HCEC 1CT (cell line): ENCODE measurements around the gene ZFP57.
"Not testable (repeated sequence)": the region's sequence is repeated elsewhere in the genome, so short reads cannot be mapped to it uniquely, and the experiment has no call there.

Experiments used
- DNase-seq: peaks from one replicate; pipeline ENCODE4 v3.0.0-alpha.2; 2017

Gene ZFP57

GRCh38 chr6:29694637-29695036, 13.7 kb upstream of the ZFP57 start:
- DNase-seq = no peak

DNA sequence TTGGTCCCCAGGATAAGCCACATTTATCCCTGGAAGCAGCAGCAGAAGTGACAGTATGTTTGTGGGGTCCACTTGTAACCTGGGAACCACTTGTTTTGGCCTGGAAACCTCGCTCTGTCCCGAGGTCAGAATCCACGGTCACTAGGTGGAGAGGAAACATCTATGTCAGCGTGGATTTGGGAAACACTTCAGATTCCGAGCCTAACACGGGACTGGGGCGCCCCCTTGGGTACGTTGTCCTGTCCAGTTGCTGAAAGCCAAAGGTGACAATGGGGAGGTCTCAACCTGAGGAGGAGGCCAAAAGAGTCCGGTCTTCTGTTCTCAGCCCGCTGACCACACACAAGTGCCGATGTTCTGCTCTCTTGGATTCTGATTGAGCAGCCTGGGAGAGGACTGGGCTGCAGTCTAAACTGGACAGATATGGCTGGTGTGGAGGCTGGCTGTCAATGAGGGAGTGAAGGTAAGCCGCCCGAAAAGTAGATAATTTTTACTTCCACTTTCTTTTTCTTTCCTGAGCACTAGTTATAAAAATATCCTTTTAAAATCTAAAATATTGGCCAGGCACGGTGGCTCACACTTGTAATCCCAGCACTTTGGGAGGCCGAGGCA, 4.9 kb upstream of the ZFP57 start:
- no peak for DNase-seq

DNA sequence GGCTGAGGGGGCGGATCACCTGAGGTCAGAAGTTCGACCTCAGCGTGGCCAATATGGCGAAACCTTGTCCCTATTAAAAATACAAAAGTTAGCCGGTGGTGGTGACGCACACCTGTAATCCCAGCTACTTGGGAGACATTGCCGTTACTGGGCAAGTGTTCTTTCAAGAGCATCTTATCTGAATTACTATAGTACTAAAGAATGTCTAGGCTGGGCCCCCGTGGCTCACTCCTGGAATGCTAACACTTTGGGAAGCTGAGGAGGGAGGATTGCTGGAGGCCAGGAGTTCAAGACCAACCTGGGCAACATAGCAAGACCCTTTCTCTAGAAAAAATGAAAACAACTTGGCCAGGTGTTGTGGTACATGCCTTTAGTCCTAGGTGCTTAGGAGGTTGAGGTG, 859 bp upstream of the ZFP57 start:
- DNase-seq = no peak

GRCh38 chr6:29680416-29680815, 536 bp downstream of the ZFP57 start:
- DNase-seq = no peak

DNA sequence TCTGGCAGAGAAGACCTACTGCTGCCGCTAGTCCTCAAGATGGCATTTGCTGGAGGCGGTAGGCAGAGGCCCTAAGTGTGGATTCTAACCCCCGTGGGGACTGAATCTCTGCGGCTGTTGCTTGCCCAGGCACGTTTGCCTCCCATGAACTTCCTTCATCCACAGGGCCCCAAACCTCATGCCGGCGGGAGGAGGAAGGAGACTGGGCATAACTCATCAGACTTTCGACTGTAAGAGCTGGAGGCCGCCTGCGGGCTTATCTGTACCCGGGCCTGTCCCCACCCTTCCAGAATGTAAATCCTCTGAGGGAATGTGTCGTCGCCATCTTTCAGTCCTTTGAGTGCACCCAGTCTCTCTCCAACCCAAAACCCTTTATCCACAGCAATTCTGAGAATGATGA, 990 bp downstream of the ZFP57 start:
- DNase-seq = no peak

GRCh38 chr6:29678114-29678513, 2.8 kb downstream of the ZFP57 start:
- DNase-seq = no peak

GRCh38 chr6:29676981-29677601, 3.9 kb downstream of the ZFP57 start:
- no peak for DNase-seq

GRCh38 chr6:29675561-29675960, 5.4 kb downstream of the ZFP57 start:
- DNase-seq = no peak

- no peak for DNase-seq
These were observed 6.9 kb downstream of the ZFP57 start for GRCh38 chr6:29674008-29674407.

DNA sequence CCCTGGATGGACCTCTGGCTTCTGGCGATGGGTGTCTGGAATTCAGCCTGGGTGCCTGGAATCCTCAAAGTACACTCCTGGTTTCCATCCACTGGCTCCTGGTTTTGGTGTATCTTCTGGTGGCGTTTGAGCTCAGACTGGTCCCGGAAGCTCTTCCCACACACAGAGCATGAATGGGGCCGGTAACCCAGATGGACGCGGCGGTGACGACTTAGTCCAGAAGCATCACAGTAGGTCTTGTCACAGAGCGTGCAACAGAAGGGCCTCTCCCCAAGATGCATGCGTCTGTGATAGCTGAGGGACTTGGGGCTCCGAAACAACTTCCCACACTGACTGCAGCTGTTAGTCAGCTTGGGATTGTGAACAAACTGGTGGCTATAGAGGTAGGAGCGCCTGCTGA, 7.8 kb downstream of the ZFP57 start:
- DNase-seq = no peak

GRCh38 chr6:29672116-29672515, 8.8 kb downstream of the ZFP57 start:
- DNase-seq = not testable (repeated sequence)

GRCh38 chr6:29671026-29671425, 9.9 kb downstream of the ZFP57 start:
- DNase-seq = no peak

- DNase-seq = no peak
These were observed 13.8 kb downstream of the ZFP57 start for GRCh38 chr6:29667158-29667557.

- no peak for DNase-seq
These were observed 14.2 kb downstream of the ZFP57 start for GRCh38 chr6:29666826-29667130.

DNA sequence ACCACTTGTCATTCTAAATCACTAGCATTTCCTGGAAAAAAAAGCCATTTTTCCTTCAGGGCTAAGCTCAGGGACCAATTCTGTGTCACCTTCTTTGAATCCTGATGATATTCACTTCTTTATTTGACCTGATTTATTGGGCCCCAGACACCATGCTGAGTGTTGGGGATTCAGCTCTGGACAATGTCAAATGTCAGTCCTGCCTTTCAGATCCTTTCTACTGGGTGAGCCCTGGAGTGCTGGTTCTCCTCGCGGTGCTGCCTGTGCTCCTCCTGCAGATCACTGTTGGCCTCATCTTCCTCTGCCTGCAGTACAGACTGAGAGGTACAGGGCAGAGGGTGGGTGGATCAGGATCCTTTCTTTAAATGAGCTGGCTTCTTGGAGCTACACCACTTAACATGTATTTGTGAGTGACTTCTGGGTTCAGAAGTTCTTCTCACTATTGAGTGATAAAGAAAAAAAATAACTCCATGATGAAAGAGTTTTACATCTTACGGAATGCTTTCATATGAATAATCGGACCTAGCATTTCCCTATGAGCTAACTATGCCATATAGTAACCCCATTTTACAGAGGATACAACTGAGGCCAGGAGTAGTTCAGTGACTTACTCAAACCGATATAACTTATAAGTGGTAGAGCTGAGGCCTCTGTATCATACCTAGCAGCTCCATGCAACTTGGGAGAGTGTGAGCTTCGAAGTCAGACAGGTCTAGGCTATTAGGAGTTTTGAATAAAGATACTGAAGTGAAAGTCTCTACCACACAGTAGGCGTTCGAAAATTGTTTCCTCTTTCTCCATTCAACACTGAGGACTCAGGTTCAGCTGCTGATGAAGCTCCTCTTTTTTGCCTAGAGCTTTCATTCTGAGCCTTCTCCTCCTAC, 14.8 kb downstream of the ZFP57 start:
- no peak for DNase-seq

DNA sequence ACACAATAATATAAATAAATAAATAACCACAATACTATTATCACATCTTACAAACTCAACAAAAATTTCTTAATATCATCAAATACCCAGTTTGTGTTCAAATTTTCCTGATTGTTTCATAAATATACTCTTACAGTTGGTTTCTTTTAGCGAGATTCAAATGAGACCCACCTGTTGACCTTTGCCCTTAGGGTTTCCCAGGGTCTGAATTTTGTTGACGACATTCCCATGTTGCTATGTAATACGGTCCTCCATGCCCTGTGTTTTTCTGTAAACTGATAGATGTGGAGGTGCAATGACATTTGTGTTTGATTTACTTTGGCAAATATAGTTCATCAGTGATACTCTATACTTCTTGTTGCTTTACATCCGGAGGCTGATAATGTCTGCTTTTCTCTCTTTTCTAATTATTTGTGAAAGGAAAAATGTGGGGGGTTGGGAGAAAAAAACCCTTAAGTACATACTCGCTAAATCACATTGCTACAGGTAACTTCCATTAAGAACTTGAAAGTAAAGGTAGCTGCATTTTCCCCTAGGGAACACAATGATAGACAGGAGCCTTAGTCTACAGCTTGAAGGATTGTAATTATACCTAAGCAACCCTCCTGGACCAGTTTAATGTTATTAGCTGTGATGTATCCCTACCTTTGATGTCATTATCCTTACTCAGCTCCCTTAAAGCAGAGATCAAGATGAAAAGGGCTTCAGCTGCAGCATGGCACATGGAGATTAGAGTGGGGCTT, 17.5 kb downstream of the ZFP57 start:
- DNase-seq = no peak

GRCh38 chr6:29661502-29662141, 19.3 kb downstream of the ZFP57 start:
- not testable (repeated sequence) for DNase-seq

- DNase-seq = no peak
These were observed 19.9 kb downstream of the ZFP57 start for GRCh38 chr6:29661071-29661470.

DNA sequence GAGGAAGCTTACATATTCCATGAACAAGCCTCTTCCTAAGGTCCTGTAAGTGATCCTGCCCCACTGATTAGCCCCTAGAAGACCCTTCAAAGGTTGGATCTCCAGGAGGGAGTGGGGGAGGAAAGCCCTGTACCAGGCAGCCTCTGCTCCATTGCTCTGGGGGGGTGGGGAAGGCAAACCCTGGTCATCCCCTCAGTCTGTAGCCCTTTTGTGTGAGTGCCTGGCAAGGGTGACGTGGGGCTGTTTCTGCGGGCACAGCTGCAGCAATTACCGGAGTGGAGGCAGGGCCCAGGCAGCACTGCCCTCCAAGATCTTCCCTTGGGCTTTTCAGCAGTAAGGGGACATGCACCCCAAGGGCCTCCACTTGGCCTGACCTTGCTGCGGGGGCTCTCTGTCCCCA, 24.2 kb downstream of the ZFP57 start, which contains the start of gene MOG:
MOG (plus strand) TSS at position 295 of the 400 bp plus-strand sequence. CDS start 118 bp downstream, outside the sequence.
- no peak for DNase-seq

DNA sequence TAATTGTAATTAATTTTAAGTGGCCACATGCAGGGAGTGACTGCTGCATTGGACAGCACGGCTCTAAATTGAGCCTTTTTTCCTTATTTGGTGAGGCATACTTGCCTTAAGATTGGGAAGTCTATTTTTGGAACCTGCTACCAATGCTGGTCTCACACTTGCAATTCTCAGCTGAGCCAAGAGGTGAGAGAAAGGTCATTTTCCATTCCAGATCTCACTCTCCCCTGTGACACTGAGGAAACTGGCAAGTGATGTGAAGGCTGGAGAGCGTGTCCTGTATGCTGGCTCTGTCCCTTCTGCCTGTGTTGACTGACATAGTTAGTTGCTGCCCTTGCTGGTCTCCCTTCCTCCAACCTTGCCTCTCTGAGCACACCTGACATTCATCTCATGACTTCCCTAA, 24.8 kb downstream of the ZFP57 start:
- no peak for DNase-seq

DNA sequence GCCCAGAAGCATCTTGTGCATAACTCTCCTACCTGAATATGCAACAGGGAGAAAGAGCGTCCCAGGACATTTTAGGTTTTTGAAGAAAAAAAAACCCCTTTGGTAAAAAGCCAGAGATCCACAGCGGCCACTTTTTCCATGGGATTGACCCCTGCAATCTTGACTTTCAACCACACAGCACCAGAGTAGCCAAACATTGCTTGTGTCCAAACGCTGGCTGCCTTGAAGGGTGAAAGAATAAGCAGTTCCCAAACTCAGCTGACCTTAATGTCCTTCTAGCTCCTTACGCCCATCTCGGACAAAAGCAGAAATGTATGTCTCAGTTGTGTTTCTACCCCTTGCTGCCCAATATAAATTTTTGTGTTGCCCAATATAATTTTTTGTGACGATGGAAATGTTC, 25.3 kb downstream of the ZFP57 start:
- DNase-seq = no peak

- DNase-seq = peak; percentile 74
These were observed 27.4 kb downstream of the ZFP57 start for GRCh38 chr6:29653452-29654038.

DNA sequence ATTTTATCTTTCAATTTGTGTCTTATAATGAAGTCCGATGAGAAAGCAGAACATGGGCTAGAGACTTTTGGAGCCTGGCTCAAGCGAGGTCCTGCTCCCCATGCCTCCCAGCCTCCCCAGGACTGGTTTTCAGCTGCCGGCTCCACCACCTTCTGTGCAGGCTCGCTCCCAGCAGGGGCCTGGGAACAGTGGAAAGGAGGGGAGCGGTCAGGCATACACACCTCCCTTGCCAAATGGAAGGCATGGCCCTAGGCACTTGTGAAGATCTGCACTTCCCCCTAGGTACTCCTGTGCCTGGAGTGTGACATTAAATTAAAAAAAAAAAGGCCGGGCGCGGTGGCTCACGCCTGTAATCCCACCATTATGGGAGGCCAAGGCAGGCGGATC, 28.8 kb downstream of the ZFP57 start:
- DNase-seq = no peak
